Activated T-cell treated with anti-CD3 and anti-CD28 coated beads for 1 hour (primary cell): ENCODE measurements around the gene ZNF319.

Experiments used
- DNase-seq: peaks from one replicate; pipeline ENCODE4 v3.0.0-alpha.2; 2020; ENCODE audit warnings: low read depth

ZNF319 gene

DNA sequence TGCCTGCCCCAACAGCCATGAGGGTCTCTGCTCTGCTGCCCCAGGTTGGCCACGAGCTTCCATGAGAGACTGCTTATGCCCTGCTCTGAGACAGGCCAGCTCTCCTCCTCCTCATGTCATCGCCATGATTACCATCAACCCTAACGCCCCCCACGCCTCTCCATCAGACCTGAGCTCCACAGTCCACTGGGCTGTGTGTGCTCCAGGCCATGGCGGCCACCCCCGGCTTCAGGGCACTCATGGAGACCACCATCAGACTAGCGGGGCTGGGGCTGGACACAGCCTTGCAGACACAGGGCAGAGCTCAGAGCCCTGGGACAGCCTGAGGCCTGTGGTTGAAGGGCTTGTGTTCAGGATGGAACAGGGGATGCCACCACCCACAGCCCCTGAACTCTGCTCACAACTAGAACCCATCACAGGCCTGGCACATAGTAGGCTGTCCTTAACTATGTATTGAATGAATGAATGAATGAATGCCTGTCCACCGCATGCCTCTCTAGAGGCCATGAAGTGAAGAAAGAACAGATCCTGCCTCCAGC is 44.1 kb downstream of the ZNF319 start:
- no peak for DNase-seq

DNA sequence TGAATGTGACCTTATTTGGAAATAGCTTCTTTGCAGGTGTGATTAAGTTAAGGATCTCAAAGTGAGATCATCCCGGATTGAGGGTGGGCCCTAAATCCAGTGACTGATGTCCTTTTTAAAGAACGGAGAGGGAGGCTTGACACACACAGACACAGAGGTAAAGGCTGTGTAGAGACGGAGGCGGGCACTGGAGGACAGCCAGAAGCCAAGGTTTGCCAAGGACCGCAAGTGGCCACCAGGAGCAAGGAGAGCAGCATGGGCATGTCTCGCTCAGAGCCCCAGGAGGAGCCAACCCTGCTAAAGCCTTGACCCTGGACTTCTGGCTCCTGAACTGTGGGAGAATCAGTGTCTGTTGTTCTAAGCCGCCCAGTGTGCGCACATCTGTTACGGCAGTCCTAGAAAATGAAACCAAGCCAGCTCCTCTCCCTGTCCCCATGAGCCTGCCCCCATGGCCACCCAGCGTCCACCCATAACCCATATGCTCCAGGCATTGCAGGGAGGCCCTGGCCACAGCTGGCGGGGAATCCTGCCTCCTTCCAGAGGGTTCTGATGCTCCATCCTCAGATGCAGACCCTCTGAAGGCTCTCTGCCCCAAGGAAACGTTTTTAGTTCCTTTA is 44.8 kb downstream of the ZNF319 start:
- DNase-seq: no peak

GRCh38 chr16:57953857-57954256 is 46.6 kb downstream of the ZNF319 start:
- DNase-seq: no peak

- no peak for DNase-seq
These were observed 47.6 kb downstream of the ZNF319 start for GRCh38 chr16:57952909-57953308.

DNA sequence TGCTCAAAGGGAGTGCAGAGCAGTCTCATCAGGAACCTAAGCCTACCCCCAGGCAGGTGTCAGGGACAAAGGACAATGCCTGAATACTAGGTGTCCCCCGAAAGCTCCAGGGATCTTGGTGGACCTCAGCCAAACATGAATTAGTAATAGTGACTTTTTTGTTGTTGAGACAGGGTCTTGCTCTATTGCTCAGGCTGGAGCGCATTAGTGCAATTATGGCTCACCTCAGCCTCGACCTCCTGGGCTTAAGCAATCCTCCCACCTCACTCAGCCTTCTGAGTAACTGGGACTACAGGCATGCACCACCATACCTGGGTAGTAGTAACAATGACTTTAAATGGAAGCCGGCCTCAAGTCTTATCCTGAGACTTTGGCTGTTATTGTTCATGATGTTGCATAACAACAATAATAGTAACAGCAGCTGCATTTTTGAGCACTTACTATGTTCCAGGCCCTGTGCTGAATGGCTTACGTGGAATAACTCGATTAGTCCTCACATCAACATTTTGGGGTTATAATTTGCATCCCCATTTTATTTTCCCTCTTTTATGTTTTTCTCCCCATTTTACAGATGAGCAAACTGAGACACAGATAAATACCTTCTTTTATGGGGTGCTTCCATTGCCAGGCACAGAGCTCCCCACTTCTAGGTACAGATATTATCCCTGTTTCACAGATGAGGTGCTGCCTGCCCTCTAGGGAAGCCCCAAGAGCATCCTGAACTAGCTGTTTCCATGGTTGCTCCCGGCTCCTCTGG is 49.1 kb downstream of the ZNF319 start:
- no peak for DNase-seq

DNA sequence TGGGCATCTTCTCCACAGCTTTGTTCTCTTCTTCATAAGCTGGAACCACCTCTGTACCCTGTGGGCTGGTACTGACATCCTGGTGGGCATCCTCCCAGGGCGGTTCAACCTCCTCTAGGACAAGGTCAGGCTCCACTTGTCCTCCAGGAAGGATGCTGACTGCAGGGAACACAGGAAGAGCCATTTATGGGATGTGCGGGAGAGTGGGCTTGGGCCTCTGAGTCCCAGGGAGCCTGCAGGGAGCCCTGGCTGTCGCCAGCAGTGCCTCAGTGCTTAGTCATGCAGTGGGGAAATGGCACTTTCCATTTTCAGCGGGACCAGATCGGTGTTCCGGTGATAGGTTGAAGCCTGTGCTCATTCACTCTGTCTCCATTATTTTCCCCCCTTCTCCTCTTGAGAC is 50.1 kb downstream of the ZNF319 start:
- no peak for DNase-seq

GRCh38 chr16:57949595-57950238 is 50.8 kb downstream of the ZNF319 start:
- DNase-seq: no peak

- no peak for DNase-seq
These were observed 51.5 kb downstream of the ZNF319 start for GRCh38 chr16:57949013-57949412.

DNA sequence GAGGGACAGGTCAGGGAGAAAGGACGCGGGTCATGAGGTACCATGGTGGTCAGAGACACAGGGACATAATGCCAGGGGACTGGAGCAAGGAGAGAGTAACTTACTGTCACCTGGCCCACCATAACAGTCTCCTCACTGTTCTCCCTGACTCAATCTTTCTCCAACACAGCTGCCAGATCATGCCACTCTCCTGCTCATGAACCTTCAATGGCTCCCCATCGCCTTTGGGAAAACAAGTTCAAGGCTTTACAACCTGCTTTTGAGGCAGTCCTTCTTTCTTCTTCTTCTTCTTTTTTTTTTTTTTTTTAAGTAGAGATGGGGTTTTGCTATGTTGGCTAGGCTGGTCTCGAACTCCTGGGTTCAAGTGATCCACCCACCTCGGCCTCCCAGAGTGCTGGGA is 52.4 kb downstream of the ZNF319 start:
- no peak for DNase-seq

DNA sequence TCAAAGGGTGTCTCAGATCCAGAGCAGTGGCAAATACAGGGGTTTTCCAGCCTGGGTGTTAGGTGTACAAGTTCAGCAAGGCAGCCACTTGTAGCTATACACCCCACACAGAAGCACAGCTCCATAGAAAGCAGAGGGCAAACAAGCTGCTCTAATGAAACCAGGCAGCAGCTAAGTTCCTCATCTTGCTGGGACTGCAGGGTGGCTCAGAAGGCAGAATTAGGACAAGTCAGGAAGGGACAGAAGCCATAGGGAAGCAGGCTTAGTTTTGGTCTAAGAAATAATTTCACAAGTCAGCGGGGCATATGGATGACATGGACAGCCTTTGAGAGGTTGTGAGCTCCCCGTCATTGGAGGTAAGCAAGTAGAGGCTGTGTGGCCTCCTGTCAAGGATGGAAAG is 53.2 kb downstream of the ZNF319 start:
- no peak for DNase-seq

- DNase-seq: no peak
These were observed 54.2 kb downstream of the ZNF319 start for GRCh38 chr16:57946181-57946801.

- no peak for DNase-seq
These were observed 54.7 kb downstream of the ZNF319 start for GRCh38 chr16:57945740-57946138.

DNA sequence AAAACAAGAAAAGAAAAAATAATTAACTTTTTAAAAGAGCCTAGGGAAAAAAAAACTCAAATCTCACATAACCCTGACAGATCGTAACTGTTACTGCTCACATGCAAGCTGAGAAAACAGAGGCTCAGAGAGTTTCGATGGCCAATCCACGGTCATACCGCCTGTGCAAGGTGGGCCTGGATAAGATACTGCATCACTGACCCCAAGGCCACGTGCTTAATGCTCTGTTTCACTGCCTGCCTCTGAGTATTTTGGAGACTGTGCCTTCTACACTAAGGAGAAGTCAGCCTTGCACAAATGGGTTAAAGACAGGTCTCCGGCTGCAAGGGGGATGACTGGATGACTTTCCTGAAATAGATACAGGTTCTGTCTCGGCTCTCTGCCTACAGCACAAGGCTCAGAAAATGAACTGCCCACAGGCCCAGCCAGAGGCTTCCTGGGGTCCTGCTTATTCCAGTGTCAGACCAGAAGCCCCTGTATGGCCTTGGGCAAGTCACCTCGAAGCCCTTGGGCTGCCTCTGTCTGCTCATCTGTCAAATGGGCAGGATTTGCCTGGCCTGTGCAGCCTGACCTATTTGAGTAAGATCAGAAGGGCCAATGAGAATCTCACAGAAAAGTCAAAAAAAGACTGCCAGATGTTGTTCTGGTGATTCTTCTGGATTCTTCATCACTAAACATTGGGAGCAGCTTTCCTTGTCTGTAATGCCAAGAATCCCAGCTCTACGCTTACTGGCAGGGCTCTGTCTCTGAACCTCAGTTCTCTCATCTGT is 55.3 kb downstream of the ZNF319 start:
- DNase-seq: no peak
